GM12878 (cell line): ENCODE measurements around the gene SGO1. TPM values are rescaled to one million over a fixed set of nuclear protein-coding genes. Genes with fewer than 3 reads are reported as not detected.

ENCODE experiments used
- ATAC-seq: fragments of 200-7000 bp; cut with Tn5 transposase; 3 replicates; pipeline ENCODE4 v1.9.1; 2020; ENCODE audit warnings: mild to moderate bottlenecking, moderate library complexity
- BruUV-seq: library from RNA; stranded (reverse); fragments of 400-500 nt; replicated peaks from 2 replicates; lab custom pipeline; 2021; lab: Mats Ljungman, UMichigan
- CTCF ChIA-PET: fragments of 300-600 bp; sonication (Branson Sonifier 250); formaldehyde crosslinking; extraction: SDS; loops from one replicate; lab custom pipeline; 2021; ENCODE audit warnings: inconsistent platforms; lab: Yijun Ruan, JAX
- POLR2A ChIA-PET: fragments of 350-600 bp; formaldehyde crosslinking; extraction: SDS; loops from one replicate; lab custom pipeline; 2021; ENCODE audit warnings: inconsistent platforms; lab: Charles Lee
- RAD21 ChIA-PET: fragments of 300-600 bp; sonication (Branson Sonifier 250); formaldehyde crosslinking; loops from one replicate; lab custom pipeline; 2023; ENCODE audit warnings: antibody characterized with exemption; ENCODE audit not compliant: unreplicated experiment; lab: Charles Lee
- SMC1A ChIA-PET: fragments of 300-600 bp; sonication (Branson Sonifier 250); formaldehyde crosslinking; loops from one replicate; lab custom pipeline; 2023; ENCODE audit not compliant: unreplicated experiment, uncharacterized antibody; lab: Charles Lee
- DNase-seq: peaks from one replicate; pipeline ENCODE4 v3.0.0-alpha.2; 2011; ENCODE audit warnings: low read depth, low spot score
- FAIRE-seq: peaks from 3 replicates; lab custom pipeline; 2011; peaks lifted over from hg19 to GRCh38; lab: Jason Lieb, UNC
- H2AFZ ChIP-seq: 2 replicates; pipeline ENCODE4 v1.6.0; 2011; ENCODE audit warnings: low read depth, low read length, control low read depth; ENCODE audit not compliant: control insufficient read depth
- H3K27ac ChIP-seq: 2 replicates; pipeline ENCODE4 v1.5.1; 2011; ENCODE audit warnings: control low read depth; ENCODE audit not compliant: control insufficient read depth, insufficient read depth
- H3K27me3 ChIP-seq, 2 experiments: replicated peaks in 1 of 2; 2 replicates each; pipeline versions ENCODE4 v1.6.0 to v1.6.1; 2011; ENCODE audit warnings: low read length in 1 of 2; ENCODE audit not compliant: control insufficient read depth in 2 of 2, insufficient read depth in 2 of 2
- H3K36me3 ChIP-seq, 2 experiments: 2 replicates each; pipeline ENCODE4 v1.5.1; 2011; ENCODE audit warnings: low read length in 1 of 2; ENCODE audit not compliant: control insufficient read depth in 2 of 2, insufficient read depth in 2 of 2
- H3K4me1 ChIP-seq: 2 replicates; pipeline ENCODE4 v1.6.1; 2011; ENCODE audit warnings: mild to moderate bottlenecking, low read length, moderate library complexity, mixed read lengths; ENCODE audit not compliant: control insufficient read depth, insufficient read depth
- H3K4me2 ChIP-seq: 2 replicates; pipeline ENCODE4 v1.6.0; 2011; ENCODE audit warnings: control low read depth; ENCODE audit not compliant: control insufficient read depth, insufficient read depth
- H3K4me3 ChIP-seq: fragments of 200-600 bp; sonication (generic); 2 replicates; pipeline ENCODE4 v1.5.1; 2016
- H3K79me2 ChIP-seq: 2 replicates; pipeline ENCODE4 v1.6.0; 2011; ENCODE audit warnings: low read length; ENCODE audit not compliant: control insufficient read depth, insufficient read depth
- H3K9ac ChIP-seq: 2 replicates; pipeline ENCODE4 v1.8.0; 2011; ENCODE audit warnings: low read length, control low read depth, mixed read lengths; ENCODE audit not compliant: control insufficient read depth, insufficient read depth
- H3K9me3 ChIP-seq: replicated peaks from 3 replicates; pipeline ENCODE4 v1.5.1; 2011; ENCODE audit warnings: mild to moderate bottlenecking, low read length; ENCODE audit not compliant: control insufficient read depth, insufficient read depth
- H4K20me1 ChIP-seq: 2 replicates; pipeline ENCODE4 v1.6.0; 2011; ENCODE audit not compliant: control insufficient read depth, insufficient read depth
- PAX8 ChIP-seq: fragments of 450-650 bp; IDR thresholded peaks from 2 replicates; pipeline ENCODE4 v1.6.1; 2017; ENCODE audit warnings: mild to moderate bottlenecking, moderate library complexity
- RUNX3 ChIP-seq: IDR thresholded peaks from 2 replicates; pipeline ENCODE4 v1.6.1; 2012; ENCODE audit warnings: low read length, inconsistent platforms
- WGBS: methylation state at CpG from one replicate; pipeline ENCODE4 v1.1.6; 2016; ENCODE audit warnings: low lambda C conversion rate; ENCODE audit not compliant: insufficient replicate concordance, insufficient coverage; ENCODE audit errors: missing lambda C conversion rate; 5-methylcytosine and 5-hydroxymethylcytosine counted together
- in situ Hi-C: fragments of 300-500 bp; cut with MboI; formaldehyde crosslinking; loops from 9 replicates; pipeline ENCODE4 v1.14.3; 2018; ENCODE audit warnings: mixed read lengths
- intact Hi-C: fragments of 100-400 bp; cut with micrococcal nuclease; formaldehyde crosslinking; loops from one replicate; pipeline ENCODE4 v1.14.2; 2022; ENCODE audit not compliant: unreplicated experiment
- polyA plus RNA-seq, 11 experiments: library from polyadenylated mRNA; depleted of rRNA in 4 of 11; unstranded in 6 of 11; stranded (reverse) in 5 of 11; fragments of >200 nt; fragmentation: Nextera tagmentation in 4 of 11; fragmentation: Illumina TruSeq in 1 of 11; extraction: Ambion mirVana in 4 of 11; extraction: Trizol in 1 of 11; gene quantifications; 1 replicate in 1 of 11; 2 replicates in 10 of 11; pipeline versions ENCODE4 v1.2.1 to v1.2.3, GENCODE V29; 2011 to 2016; ENCODE audit warnings: inconsistent platforms in 2 of 11, missing spikeins in 2 of 11, low read depth in 1 of 11
- total RNA-seq, 4 experiments: library from RNA; depleted of rRNA in 3 of 4; stranded (reverse); fragments of >200 nt in 3 of 4; fragmentation: Illumina TruSeq in 1 of 4; extraction: Trizol in 1 of 4; gene quantifications; 2 replicates each; pipeline versions ENCODE4 v1.2.1 to v1.2.3, GENCODE V29; 2013 to 2021
- TF ChIP-seq, protein P1 (sequence below): fragments of 450-650 bp; formaldehyde crosslinking; IDR thresholded peaks from 2 replicates; pipeline ENCODE4 v1.4.0; 2022; ENCODE audit warnings: mild to moderate bottlenecking, moderate library complexity

Gene SGO1
- total and polyA plus RNA-seq, 10 of the 15 experiments (the other 5 are each of a cell fraction or from before 2014, with no cell fraction given): 10.9 to 46.2 (median 17.6) TPM

DNA sequence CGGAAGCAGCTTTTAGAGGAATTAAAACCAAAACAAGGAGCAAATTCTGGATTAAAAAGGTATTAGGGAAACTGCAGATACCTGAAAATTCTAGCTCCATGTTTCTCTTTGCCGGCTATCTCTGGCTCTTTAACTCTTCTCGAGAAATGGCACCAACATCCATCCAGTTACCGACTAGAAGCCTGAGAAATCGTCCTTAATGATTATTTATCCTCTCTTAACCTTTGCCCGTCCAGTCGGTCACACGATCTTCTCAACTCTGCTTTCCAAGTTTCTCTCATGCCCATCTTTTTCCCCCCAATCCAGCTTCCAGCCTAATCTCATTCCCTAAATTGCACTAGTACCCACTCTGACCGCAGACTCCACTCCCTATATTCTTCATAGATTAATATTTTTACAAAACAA lies 596 bp upstream of the SGO1 start (continued):
- 0 out of 2 replicates have a peak, but pooled peaks have one; percentile 51 for TF ChIP-seq PAX8

DNA sequence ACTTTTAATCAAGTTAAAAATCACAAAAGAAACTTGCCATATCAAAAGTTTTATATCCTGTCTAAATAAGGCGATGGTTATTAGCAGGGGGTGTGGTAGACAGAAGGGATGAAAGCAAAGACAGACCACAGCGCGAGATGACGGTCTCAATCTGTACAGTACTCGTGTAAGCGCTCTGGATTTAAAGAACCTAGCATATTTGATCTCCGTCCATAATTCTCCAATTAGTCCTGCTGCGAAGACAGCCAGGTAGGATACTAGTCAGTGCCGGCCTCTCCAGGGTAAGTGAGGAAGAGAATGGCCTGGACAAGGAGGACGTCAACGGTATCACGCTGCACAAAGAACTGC lies 701 bp downstream of the SGO1 start:
- no TSS peak for BruUV-seq
- WGBS: 1% methylated on average over 12 of the region's 12 CpGs
- DNase-seq (no peak), FAIRE-seq (no peak), ATAC-seq (peak; percentile 49)
- H3K27me3 ChIP-seq: no peaks in the 10 kb centered on the region
- no peaks in the 10 kb centered on the region for H3K4me1 ChIP-seq
- SMC1A ChIA-PET: interaction anchor here (0.6 to 4.7 kb wide), 10 partner anchors 13 to 254 kb away, joined by 3 to 30 read pairs (median 3); partner anchors contain the start of gene KAT2B
- CTCF ChIA-PET: interaction anchor here (1.3 kb wide), 1 partner anchor 141 kb away, joined by 3 read pairs; no protein-coding TSS in a partner anchor
- peaks cover 2 to 7% of the 10 kb centered on the region in 2 experiments; a peak in 3 of 4 replicates for H3K36me3 ChIP-seq
- H3K4me3 ChIP-seq: peak overlapping the region; percentile 80
- H2AFZ ChIP-seq: peak overlapping the region; percentile 92
- H3K4me2 ChIP-seq: peak overlapping the region; percentile 77
- no peaks in the 10 kb centered on the region for H3K9me3 ChIP-seq
- RAD21 ChIA-PET: interaction anchor here (2.3 to 4.3 kb wide), 3 partner anchors 60 to 236 kb away, joined by 5 to 28 read pairs (median 10); partner anchors contain the start of gene KAT2B
- no peaks in the 10 kb centered on the region for H4K20me1 ChIP-seq
- 0 out of 2 replicates have a peak, but pooled peaks have one; percentile 18 for TF ChIP-seq RUNX3
- TF ChIP-seq, protein P1, sequence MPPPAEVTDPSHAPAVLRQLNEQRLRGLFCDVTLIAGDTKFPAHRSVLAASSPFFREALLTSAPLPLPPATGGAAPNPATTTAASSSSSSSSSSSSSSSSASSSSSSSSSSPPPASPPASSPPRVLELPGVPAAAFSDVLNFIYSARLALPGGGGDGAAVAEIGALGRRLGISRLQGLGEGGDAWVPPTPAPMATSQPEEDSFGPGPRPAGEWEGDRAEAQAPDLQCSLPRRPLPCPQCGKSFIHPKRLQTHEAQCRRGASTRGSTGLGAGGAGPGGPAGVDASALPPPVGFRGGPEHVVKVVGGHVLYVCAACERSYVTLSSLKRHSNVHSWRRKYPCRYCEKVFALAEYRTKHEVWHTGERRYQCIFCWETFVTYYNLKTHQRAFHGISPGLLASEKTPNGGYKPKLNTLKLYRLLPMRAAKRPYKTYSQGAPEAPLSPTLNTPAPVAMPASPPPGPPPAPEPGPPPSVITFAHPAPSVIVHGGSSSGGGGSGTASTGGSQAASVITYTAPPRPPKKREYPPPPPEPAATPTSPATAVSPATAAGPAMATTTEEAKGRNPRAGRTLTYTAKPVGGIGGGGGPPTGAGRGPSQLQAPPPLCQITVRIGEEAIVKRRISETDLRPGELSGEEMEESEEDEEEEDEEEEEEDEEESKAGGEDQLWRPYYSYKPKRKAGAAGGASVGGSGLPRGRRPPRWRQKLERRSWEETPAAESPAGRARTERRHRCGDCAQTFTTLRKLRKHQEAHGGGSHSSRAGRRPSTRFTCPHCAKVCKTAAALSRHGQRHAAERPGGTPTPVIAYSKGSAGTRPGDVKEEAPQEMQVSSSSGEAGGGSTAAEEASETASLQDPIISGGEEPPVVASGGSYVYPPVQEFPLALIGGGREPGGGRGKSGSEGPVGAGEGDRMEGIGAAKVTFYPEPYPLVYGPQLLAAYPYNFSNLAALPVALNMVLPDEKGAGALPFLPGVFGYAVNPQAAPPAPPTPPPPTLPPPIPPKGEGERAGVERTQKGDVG (CRISPR knock-in tag): no peak
- POLR2A ChIA-PET: interaction anchor here (0.6 to 6.0 kb wide), 5 partner anchors 15 to 237 kb away, joined by 3 to 48 read pairs (median 5); partner anchors contain the start of gene KAT2B
- H3K27ac ChIP-seq: peak overlapping the region; percentile 85
- in situ Hi-C loops: loop anchor here (5.0 to 10.0 kb wide), 2 partner anchors 141 to 238 kb away; partner anchors contain the start of genes KAT2B and RAB5A
- intact Hi-C loops: loop anchor here (5.0 to 10.0 kb wide), 2 partner anchors 128 to 301 kb away; no protein-coding TSS in a partner anchor
- H3K79me2 ChIP-seq: peaks cover 25% of the 10 kb centered on the region
- peak overlapping the region; percentile 81 for H3K9ac ChIP-seq
